Calu3 (cell line): ENCODE data around the gene TMEM30A. TPM values are rescaled to one million over a fixed set of nuclear protein-coding genes. Genes with fewer than 3 reads are reported as not detected.

Source experiments
- BruUV-seq: library from RNA; stranded (reverse); fragments of 400-500 nt; replicated peaks from 2 replicates; lab custom pipeline; 2021; lab: Mats Ljungman, UMichigan
- CTCF ChIA-PET: fragments of 300-600 bp; sonication (Branson Sonifier 250); formaldehyde crosslinking; loops from one replicate; lab custom pipeline; 2022; ENCODE audit warnings: antibody characterized with exemption; lab: Charles Lee
- DNase-seq: peaks from one replicate; pipeline ENCODE4 v3.0.0; 2022
- H3K27ac Mint-ChIP-seq: one replicate; pipeline ENCODE4 v1.8.0; 2022; ENCODE audit warnings: mixed read lengths; ENCODE audit not compliant: unreplicated experiment
- H3K27me3 Mint-ChIP-seq: one replicate; pipeline ENCODE4 v1.8.0; 2022; ENCODE audit warnings: mixed read lengths; ENCODE audit not compliant: unreplicated experiment
- H3K36me3 Mint-ChIP-seq: one replicate; pipeline ENCODE4 v1.8.0; 2022; ENCODE audit warnings: mild to moderate bottlenecking, moderate library complexity, mixed read lengths; ENCODE audit not compliant: insufficient read depth, unreplicated experiment
- H3K4me1 Mint-ChIP-seq: one replicate; pipeline ENCODE4 v1.8.0; 2022; ENCODE audit warnings: mild to moderate bottlenecking, low read depth, mixed read lengths; ENCODE audit not compliant: unreplicated experiment
- H3K4me3 Mint-ChIP-seq: one replicate; pipeline ENCODE4 v1.8.0; 2022; ENCODE audit warnings: mild to moderate bottlenecking, low read depth, moderate library complexity, mixed read lengths; ENCODE audit not compliant: unreplicated experiment
- H3K9me3 Mint-ChIP-seq: one replicate; pipeline ENCODE4 v1.8.0; 2022; ENCODE audit warnings: low read depth, mixed read lengths; ENCODE audit not compliant: unreplicated experiment
- intact Hi-C: fragments of 100-400 bp; cut with micrococcal nuclease; formaldehyde crosslinking; loops from one replicate; pipeline ENCODE4 v1.10.0; 2022; ENCODE audit not compliant: unreplicated experiment
- total RNA-seq: library from RNA; stranded (reverse); gene quantifications from 2 replicates; pipeline ENCODE4 v1.2.3, GENCODE V29; 2022
- TF ChIP-seq, protein P1 (sequence below): fragments of 200-600 bp; IDR thresholded peaks from one replicate; pipeline ENCODE4 v1.8.0; 2022; ENCODE audit warnings: antibody characterized with exemption; ENCODE audit not compliant: unreplicated experiment

The TMEM30A gene
- total RNA-seq, 1 experiment from 2014 or later, result 141 TPM

DNA sequence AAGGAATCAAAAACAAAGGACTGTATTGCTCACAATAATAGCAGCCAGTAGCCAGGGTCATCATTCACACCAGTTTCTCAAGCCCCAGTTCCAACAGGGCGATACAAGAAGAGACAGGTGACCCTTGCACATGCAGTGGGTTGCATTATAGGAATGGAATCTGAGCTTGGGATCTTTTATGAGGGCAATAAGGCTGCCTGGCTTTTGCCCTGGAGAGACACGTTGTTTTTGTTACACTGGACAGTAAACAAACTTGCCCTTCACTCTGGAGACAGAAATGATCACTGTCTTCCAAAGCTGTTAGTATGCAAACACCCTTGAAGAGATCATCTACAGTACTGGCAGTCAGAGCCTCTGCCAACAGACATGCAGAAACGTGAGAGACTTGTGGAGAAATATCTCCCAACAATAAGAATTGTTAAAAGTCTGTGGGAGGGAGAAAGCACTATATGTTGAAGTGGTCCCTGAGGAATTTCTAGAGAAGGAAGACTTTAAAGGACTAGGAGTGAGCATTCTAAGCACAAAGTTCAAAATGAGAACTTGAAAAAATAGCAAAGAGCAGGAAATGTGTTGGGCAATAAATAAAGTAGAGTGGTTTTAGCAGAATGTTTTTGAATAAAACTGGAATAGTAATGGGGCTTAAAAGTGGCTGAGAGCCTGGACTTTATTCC is 72.5 kb downstream of the TMEM30A start:
- Mint-ChIP-seq H3K27me3 (peaks cover 18% of the 10 kb centered on the region), H3K36me3 (no peaks in the 10 kb centered on the region), H3K4me1 (peaks cover 19% of the 10 kb centered on the region), H3K9me3 (no peaks in the 10 kb centered on the region), H3K27ac (no peak overlapping the region), H3K4me3 (no peak overlapping the region)
- CTCF ChIA-PET, result interaction anchor here (1.5 kb wide), 1 partner anchor 1473 kb away, joined by 4 read pairs; no protein-coding TSS in a partner anchor
- intact Hi-C loops, result loop anchor here (1.0 kb wide), 1 partner anchor 1473 kb away; no protein-coding TSS in a partner anchor
- BruUV-seq, result no TSS peak
- no peak for DNase-seq
- TF ChIP-seq, protein P1, sequence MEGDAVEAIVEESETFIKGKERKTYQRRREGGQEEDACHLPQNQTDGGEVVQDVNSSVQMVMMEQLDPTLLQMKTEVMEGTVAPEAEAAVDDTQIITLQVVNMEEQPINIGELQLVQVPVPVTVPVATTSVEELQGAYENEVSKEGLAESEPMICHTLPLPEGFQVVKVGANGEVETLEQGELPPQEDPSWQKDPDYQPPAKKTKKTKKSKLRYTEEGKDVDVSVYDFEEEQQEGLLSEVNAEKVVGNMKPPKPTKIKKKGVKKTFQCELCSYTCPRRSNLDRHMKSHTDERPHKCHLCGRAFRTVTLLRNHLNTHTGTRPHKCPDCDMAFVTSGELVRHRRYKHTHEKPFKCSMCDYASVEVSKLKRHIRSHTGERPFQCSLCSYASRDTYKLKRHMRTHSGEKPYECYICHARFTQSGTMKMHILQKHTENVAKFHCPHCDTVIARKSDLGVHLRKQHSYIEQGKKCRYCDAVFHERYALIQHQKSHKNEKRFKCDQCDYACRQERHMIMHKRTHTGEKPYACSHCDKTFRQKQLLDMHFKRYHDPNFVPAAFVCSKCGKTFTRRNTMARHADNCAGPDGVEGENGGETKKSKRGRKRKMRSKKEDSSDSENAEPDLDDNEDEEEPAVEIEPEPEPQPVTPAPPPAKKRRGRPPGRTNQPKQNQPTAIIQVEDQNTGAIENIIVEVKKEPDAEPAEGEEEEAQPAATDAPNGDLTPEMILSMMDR, result no peak

DNA sequence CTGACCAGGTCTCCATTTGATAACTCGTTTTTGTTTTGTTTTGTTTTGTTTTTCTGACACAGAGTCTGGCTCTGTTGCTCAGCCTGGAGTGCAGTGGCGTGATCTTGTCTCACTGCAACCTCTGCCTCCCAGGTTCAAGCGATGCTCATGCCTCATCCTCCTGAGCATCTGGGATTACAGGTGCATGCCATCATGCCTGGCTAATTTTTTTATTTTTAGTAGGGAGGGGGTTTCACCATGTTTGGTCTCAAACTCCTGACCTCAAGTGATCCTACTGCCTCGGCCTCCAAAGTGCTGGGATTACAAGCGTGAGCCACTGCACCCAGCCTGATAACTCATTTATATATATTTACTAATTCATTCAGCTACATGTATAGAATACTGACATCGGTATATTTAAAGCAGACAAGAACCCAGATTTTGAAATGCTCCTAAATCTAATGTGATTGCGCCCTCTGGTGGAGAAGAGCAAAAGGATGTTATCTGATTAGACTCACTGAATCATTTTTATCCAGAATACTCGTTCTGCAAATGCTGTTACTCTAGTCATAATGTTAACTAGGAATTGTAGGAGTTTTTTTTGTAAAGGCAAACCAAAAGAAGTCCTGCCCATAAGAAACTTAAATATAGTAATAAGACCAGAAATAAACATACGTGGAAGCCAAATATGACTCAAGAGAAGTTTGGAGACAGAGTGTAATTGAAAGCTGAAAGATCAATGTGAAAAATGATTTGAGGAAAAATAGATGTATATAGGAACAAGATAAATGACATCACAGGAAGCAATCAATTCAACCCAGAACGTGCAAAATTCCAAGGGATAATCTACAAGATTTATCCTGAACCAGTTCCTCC is 73.5 kb downstream of the TMEM30A start:
- no peak overlapping the region for H3K27ac Mint-ChIP-seq
- intact Hi-C loops, result loop anchor here (1.0 kb wide), 1 partner anchor 1472 kb away; no protein-coding TSS in a partner anchor
- peak; percentile 55 for DNase-seq
- no TSS peak for BruUV-seq
- no peaks in the 10 kb centered on the region for H3K9me3 Mint-ChIP-seq
- CTCF ChIA-PET, result interaction anchor here (0.6 to 1.5 kb wide), 3 partner anchors 294 to 1532 kb away, joined by 3 to 4 read pairs (median 4); no protein-coding TSS in a partner anchor
- H3K4me1 Mint-ChIP-seq, result peaks cover 26% of the 10 kb centered on the region
- H3K36me3 Mint-ChIP-seq, result peaks cover 1% of the 10 kb centered on the region
- TF ChIP-seq, protein P1, result peak; percentile 65
- H3K27me3 Mint-ChIP-seq, result peaks cover 28% of the 10 kb centered on the region
- no peak overlapping the region for H3K4me3 Mint-ChIP-seq

DNA sequence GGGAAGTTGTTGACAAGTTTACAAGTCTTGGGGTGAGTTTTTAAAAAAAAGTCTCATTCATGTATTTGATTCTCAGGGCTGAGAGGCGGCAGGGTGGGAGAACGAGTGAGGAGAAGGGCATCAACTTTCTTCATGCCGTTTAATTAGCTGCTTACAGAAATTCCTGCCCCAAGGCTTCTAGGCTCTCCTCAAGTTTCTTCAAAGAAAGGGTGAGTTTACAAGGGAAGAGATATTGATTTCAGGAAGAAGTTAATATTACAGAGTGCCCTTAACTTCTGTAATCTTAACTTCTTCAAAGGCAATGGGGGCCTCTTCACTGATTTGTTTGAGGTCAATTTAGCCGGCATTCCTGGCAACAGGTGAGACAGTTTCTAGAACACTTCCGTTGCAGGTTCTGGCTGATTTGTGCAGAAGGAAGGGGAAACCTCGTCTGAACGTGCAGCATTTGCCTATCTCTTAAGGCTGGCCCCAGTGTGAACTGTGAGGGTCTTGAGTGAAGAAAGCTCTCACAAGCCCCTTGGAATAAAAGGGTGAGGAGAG is 75.3 kb downstream of the TMEM30A start:
- H3K36me3 Mint-ChIP-seq, result peaks cover 20% of the 10 kb centered on the region
- intact Hi-C loops, result loop anchor here (1.0 to 10.0 kb wide), 6 partner anchors 867 to 1532 kb away; no protein-coding TSS in a partner anchor
- BruUV-seq, result no TSS peak
- TF ChIP-seq, protein P1, result no peak
- no peak for DNase-seq
- peaks cover 29% of the 10 kb centered on the region for H3K4me1 Mint-ChIP-seq
- CTCF ChIA-PET, result interaction anchor here (0.7 to 2.3 kb wide), 21 partner anchors 8 to 1470 kb away, joined by 3 to 16 read pairs (median 3); partner anchors contain the start of gene COX7A2
- no peak overlapping the region for H3K27ac Mint-ChIP-seq
- H3K4me3 Mint-ChIP-seq, result peak overlapping the region; percentile 14
- H3K27me3 Mint-ChIP-seq, result peaks cover 32% of the 10 kb centered on the region
- no peaks in the 10 kb centered on the region for H3K9me3 Mint-ChIP-seq
